ENCODE measurements around the gene MAPK10.

DNA sequence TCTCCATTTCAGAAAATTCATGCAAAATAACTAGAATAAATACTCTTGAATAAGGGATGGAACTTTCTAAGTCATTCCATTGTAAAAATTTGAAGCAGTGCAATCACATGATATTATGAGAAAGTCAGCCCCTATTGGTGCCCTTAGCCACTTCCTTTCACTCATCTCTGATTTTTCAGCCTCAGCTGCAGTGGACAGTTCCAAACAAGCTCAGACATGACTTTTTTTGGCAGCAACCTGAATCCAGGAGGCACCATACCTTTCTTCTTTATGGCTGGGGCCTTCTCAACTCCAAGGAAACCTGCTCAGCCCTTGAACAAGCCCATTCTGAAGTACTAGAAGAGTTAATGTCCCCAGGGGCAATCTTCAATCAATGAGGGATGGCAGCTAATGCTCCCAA is 40.5 kb downstream of the MAPK10 start:
- TF ChIP-seq, protein P1, sequence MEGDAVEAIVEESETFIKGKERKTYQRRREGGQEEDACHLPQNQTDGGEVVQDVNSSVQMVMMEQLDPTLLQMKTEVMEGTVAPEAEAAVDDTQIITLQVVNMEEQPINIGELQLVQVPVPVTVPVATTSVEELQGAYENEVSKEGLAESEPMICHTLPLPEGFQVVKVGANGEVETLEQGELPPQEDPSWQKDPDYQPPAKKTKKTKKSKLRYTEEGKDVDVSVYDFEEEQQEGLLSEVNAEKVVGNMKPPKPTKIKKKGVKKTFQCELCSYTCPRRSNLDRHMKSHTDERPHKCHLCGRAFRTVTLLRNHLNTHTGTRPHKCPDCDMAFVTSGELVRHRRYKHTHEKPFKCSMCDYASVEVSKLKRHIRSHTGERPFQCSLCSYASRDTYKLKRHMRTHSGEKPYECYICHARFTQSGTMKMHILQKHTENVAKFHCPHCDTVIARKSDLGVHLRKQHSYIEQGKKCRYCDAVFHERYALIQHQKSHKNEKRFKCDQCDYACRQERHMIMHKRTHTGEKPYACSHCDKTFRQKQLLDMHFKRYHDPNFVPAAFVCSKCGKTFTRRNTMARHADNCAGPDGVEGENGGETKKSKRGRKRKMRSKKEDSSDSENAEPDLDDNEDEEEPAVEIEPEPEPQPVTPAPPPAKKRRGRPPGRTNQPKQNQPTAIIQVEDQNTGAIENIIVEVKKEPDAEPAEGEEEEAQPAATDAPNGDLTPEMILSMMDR (IDR thresholded peaks at IDR 0.05; ENCODE audit: low read depth, low read length, poor library complexity, severe bottlenecking), result no peak
- TF ChIP-seq EZH2phosphoT487 (IDR thresholded peaks at IDR 0.05; ENCODE audit: borderline replicate concordance, low read length), result no peak
